HL-60 (cell line): ENCODE measurements around the gene MSH4.
"Not testable (repeated sequence)": the region's sequence is repeated elsewhere in the genome, so short reads cannot be mapped to it uniquely, and the experiment has no call there.

Experiments used
- GABPA ChIP-seq: IDR thresholded peaks from 2 replicates; pipeline ENCODE4 v1.6.1; 2012; ENCODE audit warnings: low read depth
- POLR2AphosphoS5 ChIP-seq: IDR thresholded peaks from 2 replicates; pipeline ENCODE4 v1.6.1; 2012; ENCODE audit warnings: low read depth
- SPI1 ChIP-seq: IDR thresholded peaks from 2 replicates; pipeline ENCODE4 v1.6.1; 2012; ENCODE audit warnings: low read depth, mild to moderate bottlenecking, borderline replicate concordance
- TF ChIP-seq, protein P1 (sequence below): IDR thresholded peaks from one replicate; pipeline ENCODE4 v1.5.1; 2011; ENCODE audit warnings: low read length, control low read depth, inconsistent platforms; ENCODE audit not compliant: insufficient read depth
- TF ChIP-seq, protein P2 (sequence below): IDR thresholded peaks from 2 replicates; pipeline ENCODE4 v1.6.1; 2012; ENCODE audit warnings: low read depth; ENCODE audit not compliant: insufficient replicate concordance

GRCh38 chr1:75778694-75779093, 18.0 kb upstream of the MSH4 start:
- TF ChIP-seq POLR2AphosphoS5, GABPA, SPI1: not testable (repeated sequence)
- TF ChIP-seq, protein P1, sequence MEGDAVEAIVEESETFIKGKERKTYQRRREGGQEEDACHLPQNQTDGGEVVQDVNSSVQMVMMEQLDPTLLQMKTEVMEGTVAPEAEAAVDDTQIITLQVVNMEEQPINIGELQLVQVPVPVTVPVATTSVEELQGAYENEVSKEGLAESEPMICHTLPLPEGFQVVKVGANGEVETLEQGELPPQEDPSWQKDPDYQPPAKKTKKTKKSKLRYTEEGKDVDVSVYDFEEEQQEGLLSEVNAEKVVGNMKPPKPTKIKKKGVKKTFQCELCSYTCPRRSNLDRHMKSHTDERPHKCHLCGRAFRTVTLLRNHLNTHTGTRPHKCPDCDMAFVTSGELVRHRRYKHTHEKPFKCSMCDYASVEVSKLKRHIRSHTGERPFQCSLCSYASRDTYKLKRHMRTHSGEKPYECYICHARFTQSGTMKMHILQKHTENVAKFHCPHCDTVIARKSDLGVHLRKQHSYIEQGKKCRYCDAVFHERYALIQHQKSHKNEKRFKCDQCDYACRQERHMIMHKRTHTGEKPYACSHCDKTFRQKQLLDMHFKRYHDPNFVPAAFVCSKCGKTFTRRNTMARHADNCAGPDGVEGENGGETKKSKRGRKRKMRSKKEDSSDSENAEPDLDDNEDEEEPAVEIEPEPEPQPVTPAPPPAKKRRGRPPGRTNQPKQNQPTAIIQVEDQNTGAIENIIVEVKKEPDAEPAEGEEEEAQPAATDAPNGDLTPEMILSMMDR = not testable (repeated sequence)
- TF ChIP-seq, protein P2, sequence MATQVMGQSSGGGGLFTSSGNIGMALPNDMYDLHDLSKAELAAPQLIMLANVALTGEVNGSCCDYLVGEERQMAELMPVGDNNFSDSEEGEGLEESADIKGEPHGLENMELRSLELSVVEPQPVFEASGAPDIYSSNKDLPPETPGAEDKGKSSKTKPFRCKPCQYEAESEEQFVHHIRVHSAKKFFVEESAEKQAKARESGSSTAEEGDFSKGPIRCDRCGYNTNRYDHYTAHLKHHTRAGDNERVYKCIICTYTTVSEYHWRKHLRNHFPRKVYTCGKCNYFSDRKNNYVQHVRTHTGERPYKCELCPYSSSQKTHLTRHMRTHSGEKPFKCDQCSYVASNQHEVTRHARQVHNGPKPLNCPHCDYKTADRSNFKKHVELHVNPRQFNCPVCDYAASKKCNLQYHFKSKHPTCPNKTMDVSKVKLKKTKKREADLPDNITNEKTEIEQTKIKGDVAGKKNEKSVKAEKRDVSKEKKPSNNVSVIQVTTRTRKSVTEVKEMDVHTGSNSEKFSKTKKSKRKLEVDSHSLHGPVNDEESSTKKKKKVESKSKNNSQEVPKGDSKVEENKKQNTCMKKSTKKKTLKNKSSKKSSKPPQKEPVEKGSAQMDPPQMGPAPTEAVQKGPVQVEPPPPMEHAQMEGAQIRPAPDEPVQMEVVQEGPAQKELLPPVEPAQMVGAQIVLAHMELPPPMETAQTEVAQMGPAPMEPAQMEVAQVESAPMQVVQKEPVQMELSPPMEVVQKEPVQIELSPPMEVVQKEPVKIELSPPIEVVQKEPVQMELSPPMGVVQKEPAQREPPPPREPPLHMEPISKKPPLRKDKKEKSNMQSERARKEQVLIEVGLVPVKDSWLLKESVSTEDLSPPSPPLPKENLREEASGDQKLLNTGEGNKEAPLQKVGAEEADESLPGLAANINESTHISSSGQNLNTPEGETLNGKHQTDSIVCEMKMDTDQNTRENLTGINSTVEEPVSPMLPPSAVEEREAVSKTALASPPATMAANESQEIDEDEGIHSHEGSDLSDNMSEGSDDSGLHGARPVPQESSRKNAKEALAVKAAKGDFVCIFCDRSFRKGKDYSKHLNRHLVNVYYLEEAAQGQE = not testable (repeated sequence)
